GM13977 (cell line): Measurements from ENCODE around the gene ZNF569.

Experiments used
- DNase-seq: peaks from one replicate; pipeline ENCODE4 v3.0.0; 2012; ENCODE audit warnings: low spot score
- CTCF ChIP-seq: IDR thresholded peaks from 2 replicates; pipeline ENCODE4 v1.5.1; 2012; ENCODE audit warnings: mild to moderate bottlenecking, control low read depth; ENCODE audit not compliant: insufficient read depth; ENCODE audit errors: extremely low read depth, missing control alignments
- in situ Hi-C: fragments of 300-500 bp; cut with MboI; formaldehyde crosslinking; loops from one replicate; pipeline ENCODE4 v1.12.0; 2022; ENCODE audit warnings: low sequenced_read_pairs, low pct_unique_long_range_greater_than_20kb, mixed read lengths, inconsistent platforms; ENCODE audit not compliant: unreplicated experiment

Gene ZNF569

GRCh38 chr19:37466798-37467607, at the start of gene ZNF569:
ZNF569 (minus strand) TSS chr19:37467444; CDS start chr19:37444921, 22,523 bp downstream.
- DNase-seq, result peak; percentile 82
- no peak for TF ChIP-seq CTCF
- in situ Hi-C loops, result no loop called here

- no peak for DNase-seq
- in situ Hi-C loops, result no loop called here
- no peak for TF ChIP-seq CTCF
These were observed 46.2 kb upstream of the ZNF569 start for GRCh38 chr19:37513397-37513796.

- no peak for DNase-seq
- in situ Hi-C loops, result no loop called here
- no peak for TF ChIP-seq CTCF
These were observed 44.6 kb upstream of the ZNF569 start for GRCh38 chr19:37511821-37512220.

GRCh38 chr19:37511186-37511585, 43.9 kb upstream of the ZNF569 start:
- DNase-seq, result no peak
- in situ Hi-C loops, result no loop called here
- no peak for TF ChIP-seq CTCF

GRCh38 chr19:37507167-37507464, 39.9 kb upstream of the ZNF569 start:
- in situ Hi-C loops, result no loop called here
- no peak for DNase-seq
- no peak for TF ChIP-seq CTCF

GRCh38 chr19:37506387-37507166, 39.3 kb upstream of the ZNF569 start, which contains the start of gene ZNF793:
ZNF793 (plus strand) TSS chr19:37506939; CDS start chr19:37523440, 16,501 bp downstream.
- TF ChIP-seq CTCF, result no peak
- in situ Hi-C loops, result no loop called here
- DNase-seq, result peak; percentile 70
